GM19239 (cell line): Measurements from ENCODE around the gene NCF1.
"Not testable (repeated sequence)": the region's sequence is repeated elsewhere in the genome, so short reads cannot be mapped to it uniquely, and the experiment has no call there.

Experiments used
- DNase-seq: peaks from one replicate; pipeline ENCODE4 v3.0.0; 2011; ENCODE audit warnings: low spot score; ENCODE audit not compliant: insufficient read length
- FAIRE-seq: peaks from 2 replicates; lab custom pipeline; 2011; peaks lifted over from hg19 to GRCh38; lab: Jason Lieb, UNC

NCF1 gene

GRCh38 chr7:74773760-74774750, at the start of gene NCF1:
TSS of gene NCF1 (plus strand) at chr7:74774011. CDS start at chr7:74774032, 21 bp downstream.
- not testable (repeated sequence) for DNase-seq, FAIRE-seq

GRCh38 chr7:74725840-74726239, 48.0 kb upstream of the NCF1 start:
- FAIRE-seq: no peak
- no peak for DNase-seq

GRCh38 chr7:74726309-74727101, 47.3 kb upstream of the NCF1 start:
- no peak for DNase-seq
- no peak for FAIRE-seq

- DNase-seq, FAIRE-seq: not testable (repeated sequence)
These were observed 45.1 kb upstream of the NCF1 start for GRCh38 chr7:74728686-74729085.

GRCh38 chr7:74730186-74730585, 43.6 kb upstream of the NCF1 start:
- not testable (repeated sequence) for DNase-seq, FAIRE-seq

- not testable (repeated sequence) for DNase-seq, FAIRE-seq
These were observed 33.7 kb upstream of the NCF1 start for GRCh38 chr7:74739974-74740703.

GRCh38 chr7:74743936-74744557, 29.8 kb upstream of the NCF1 start:
- not testable (repeated sequence) for DNase-seq, FAIRE-seq

GRCh38 chr7:74753921-74754482, 19.8 kb upstream of the NCF1 start:
- not testable (repeated sequence) for FAIRE-seq, DNase-seq

- DNase-seq, FAIRE-seq: not testable (repeated sequence)
These were observed 17.1 kb upstream of the NCF1 start for GRCh38 chr7:74756673-74757072.

- DNase-seq, FAIRE-seq: not testable (repeated sequence)
These were observed 15.5 kb upstream of the NCF1 start for GRCh38 chr7:74758268-74758667.

- DNase-seq, FAIRE-seq: not testable (repeated sequence)
These were observed 14.8 kb upstream of the NCF1 start for GRCh38 chr7:74758982-74759381.

GRCh38 chr7:74765205-74765918, 8.4 kb upstream of the NCF1 start:
- not testable (repeated sequence) for DNase-seq, FAIRE-seq

- not testable (repeated sequence) for FAIRE-seq, DNase-seq
These were observed 7.3 kb upstream of the NCF1 start for GRCh38 chr7:74766509-74766908.

- FAIRE-seq, DNase-seq: not testable (repeated sequence)
These were observed 6.8 kb upstream of the NCF1 start for GRCh38 chr7:74766991-74767390.

- not testable (repeated sequence) for FAIRE-seq
These were observed 3.7 kb upstream of the NCF1 start for GRCh38 chr7:74770062-74770461.

GRCh38 chr7:74772093-74772492, 1.7 kb upstream of the NCF1 start:
- not testable (repeated sequence) for DNase-seq, FAIRE-seq

More at GRCh38 chr7:74770062-74770461, 3.7 kb upstream of the NCF1 start:
- not testable (repeated sequence) for DNase-seq

GRCh38 chr7:74775111-74775510, 1.3 kb downstream of the NCF1 start:
- not testable (repeated sequence) for DNase-seq, FAIRE-seq

GRCh38 chr7:74779053-74779452, 5.2 kb downstream of the NCF1 start:
- not testable (repeated sequence) for FAIRE-seq, DNase-seq
